KBM-7 (cell line): ENCODE results near the gene RELT.
"Not testable (repeated sequence)": the region's sequence is repeated elsewhere in the genome, so short reads cannot be mapped to it uniquely, and the experiment has no call there.

Source experiments
- DNase-seq: peaks from one replicate; pipeline ENCODE4 v3.0.0-alpha.2; 2015
- in situ Hi-C: fragments of 300-500 bp; cut with MboI; formaldehyde crosslinking; loops from 2 replicates; pipeline ENCODE4 v1.14.3; 2020; ENCODE audit warnings: low sequenced_read_pairs, low pct_unique_long_range_greater_than_20kb, mixed read lengths

The RELT gene

GRCh38 chr11:73415854-73416615 lies 39.8 kb downstream of the RELT start:
- in situ Hi-C loops = loop anchor here (25.0 kb wide), 1 partner anchor 246 kb away; no protein-coding TSS in a partner anchor
- no peak for DNase-seq

DNA sequence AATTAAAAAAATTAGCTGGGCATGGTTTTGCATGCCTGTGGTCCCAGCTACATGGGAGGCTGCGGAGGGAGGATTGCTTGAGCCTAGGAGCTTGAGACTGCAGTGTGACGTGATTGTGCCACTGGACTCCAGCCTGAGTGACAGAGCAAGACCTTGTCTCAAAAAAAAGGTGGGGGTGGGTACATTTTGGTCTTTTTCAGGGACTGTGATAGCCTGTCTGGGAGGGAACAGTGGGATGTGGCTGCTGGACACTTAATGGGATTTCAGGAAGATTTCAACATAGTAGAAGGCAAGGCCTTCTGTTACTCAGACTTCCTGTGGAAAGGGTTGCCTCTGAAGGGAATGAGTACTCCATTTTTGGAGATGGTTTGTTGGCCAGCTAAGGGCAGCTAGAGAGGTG lies 40.6 kb downstream of the RELT start:
- in situ Hi-C loops = loop anchor here (25.0 kb wide), 1 partner anchor 246 kb away; no protein-coding TSS in a partner anchor
- DNase-seq = no peak

DNA sequence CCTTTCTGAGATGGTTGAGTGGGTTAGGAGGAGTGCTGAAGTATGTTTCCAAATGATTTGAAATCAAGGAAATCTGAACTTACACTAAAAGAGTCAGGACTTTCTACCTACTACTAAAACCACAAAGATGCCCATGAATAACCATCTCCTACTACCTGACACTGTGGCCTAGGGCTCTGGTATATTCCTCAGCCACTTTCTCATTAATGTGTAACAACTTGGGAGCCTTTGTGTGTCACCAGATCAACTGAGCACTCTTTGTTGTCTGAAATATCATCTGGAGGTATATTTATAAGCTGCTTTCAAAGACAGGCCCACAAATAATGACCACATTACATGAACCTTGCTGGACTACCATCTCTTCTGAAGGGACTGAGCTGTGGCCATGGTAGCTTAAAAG lies 43.9 kb downstream of the RELT start:
- in situ Hi-C loops = loop anchor here (25.0 kb wide), 1 partner anchor 242 kb away; no protein-coding TSS in a partner anchor
- DNase-seq = no peak

- in situ Hi-C loops = loop anchor here (25.0 kb wide), 1 partner anchor 239 kb away; no protein-coding TSS in a partner anchor
- DNase-seq = no peak
Measured at GRCh38 chr11:73422886-73423285, 46.7 kb downstream of the RELT start.

DNA sequence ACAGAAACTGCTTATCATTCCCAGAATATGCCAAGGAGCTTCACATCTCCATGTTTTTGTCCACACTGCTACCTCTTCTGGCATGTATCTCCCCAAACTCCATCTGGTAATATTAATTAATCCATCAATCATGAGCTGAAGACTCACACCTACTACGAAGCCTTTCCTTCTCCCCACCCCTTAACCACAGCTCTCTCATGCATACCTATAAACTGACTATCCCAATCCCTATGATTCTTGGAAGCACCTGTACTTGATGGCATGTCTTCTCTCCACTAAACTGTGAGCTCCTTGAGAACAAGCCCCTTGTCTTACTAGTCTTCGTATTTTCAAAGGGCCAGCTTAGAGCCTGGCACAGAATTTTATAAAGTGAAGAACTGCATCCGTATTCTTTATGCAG lies 47.3 kb downstream of the RELT start:
- DNase-seq = no peak
- in situ Hi-C loops = loop anchor here (25.0 kb wide), 1 partner anchor 239 kb away; no protein-coding TSS in a partner anchor

GRCh38 chr11:73425108-73425507 lies 48.9 kb downstream of the RELT start:
- DNase-seq = peak; percentile 18
- in situ Hi-C loops = no loop called here

DNA sequence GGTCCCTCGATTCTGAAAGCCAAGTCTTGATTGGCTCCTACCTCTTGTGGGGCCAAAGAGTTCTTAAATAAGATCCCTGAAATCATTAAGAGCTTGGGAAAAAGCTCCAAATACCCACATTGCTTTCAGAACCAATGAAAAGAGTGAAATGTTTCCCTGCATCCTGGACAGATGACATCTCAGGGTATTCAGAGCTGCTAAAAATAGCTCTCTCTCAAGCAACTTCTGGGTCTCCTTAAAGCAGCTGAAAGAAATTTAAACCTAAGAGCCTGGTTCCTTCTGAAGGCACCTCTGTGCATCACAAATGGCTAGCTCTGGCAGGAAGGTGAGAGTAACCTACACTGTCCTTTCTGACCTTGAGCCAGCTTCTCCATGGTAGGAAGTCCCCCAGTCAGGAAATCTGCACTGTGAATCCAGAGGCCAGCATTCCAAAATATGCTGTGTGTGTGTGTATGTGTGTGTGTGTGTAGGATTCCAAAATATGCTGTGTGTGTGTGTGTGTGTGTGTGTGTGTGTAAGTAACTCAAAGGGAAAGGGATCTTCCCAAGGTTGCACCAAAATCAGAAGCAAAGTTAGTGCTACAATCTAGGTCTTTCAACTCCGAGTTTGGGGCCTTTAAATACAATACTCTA lies 50.1 kb downstream of the RELT start:
- no peak for DNase-seq
- in situ Hi-C loops = no loop called here

DNA sequence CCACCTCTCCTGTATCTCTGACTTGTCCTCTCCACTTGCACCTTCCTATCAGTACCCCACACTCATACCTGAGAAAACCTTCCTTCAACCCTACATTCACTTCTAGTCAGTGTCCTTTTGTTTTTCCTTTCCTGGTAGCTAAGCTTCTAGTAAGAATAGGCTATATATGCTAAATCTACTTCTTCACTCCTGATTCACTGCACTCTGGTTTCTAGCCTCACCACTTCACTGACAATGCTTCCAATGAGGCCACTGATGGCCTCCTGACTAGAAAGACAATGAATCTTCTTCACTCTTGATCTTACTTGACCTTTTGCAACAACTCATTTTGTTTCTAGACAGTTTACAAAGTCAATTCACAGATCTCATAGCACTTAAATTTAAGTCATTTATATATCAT lies 52.0 kb downstream of the RELT start:
- in situ Hi-C loops = no loop called here
- DNase-seq = no peak

GRCh38 chr11:73428699-73429098 lies 52.5 kb downstream of the RELT start:
- in situ Hi-C loops = no loop called here
- DNase-seq = no peak

GRCh38 chr11:73429121-73429750 lies 53.0 kb downstream of the RELT start:
- DNase-seq = no peak
- in situ Hi-C loops = no loop called here

DNA sequence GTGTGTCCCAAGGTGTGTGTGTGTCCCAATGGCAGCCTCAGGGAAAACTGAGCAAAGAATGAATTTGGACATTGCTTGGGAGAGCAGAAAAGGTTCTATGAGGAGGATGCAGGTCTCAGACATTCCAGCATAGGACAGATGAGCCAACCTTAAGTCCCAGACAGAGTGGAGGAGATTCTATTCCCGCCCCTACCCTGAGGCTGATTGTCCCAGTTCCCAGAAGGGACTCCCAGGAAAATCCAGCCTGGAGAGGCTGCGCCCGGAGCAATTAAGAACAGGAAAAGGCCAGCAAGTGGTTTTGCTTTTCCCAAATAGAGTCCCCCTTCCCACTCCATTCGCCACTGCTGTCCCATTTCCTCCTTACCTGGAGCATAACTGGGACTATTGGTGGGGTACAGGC lies 54.1 kb downstream of the RELT start:
- no peak for DNase-seq
- in situ Hi-C loops = no loop called here

DNA sequence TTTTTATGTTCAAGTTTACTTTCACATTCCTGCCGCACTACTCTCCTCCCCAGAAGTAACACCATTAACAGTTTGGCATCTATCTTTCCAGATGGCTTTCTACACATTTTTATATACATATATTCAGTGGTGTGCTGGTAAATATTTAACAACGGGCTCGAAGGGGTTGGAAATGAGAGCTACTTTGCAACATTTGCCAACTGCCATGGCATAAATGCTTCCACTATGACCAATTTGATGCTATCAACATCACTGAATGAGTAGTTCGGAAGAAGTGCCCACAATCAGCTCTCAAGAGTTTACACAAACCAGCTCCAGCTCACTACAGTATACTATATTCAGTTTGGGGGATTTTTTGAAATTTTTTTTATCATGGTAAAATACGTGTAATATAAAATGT lies 55.2 kb downstream of the RELT start:
- no peak for DNase-seq
- in situ Hi-C loops = no loop called here

DNA sequence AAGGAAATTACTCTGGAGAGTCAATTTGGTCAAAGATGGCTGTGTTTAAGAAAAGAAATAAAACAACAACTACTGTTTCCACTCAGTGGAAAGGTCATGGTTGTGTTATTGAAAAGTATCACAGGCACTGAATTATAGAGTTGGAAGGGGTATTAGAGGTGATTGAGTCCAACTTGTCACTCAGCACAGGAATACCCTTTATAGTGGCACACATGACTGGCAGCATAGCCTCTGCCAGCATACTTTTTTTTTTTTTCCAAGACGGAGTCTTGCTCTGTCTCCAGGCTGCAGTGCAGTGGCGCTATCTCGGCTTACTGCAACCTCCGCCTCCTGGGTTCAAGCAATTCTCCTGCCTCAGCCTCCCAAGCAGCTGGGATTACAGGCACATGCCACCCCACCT lies 60.7 kb downstream of the RELT start:
- in situ Hi-C loops, DNase-seq: not testable (repeated sequence)

GRCh38 chr11:73439002-73439843 lies 63.0 kb downstream of the RELT start:
- DNase-seq = no peak
- in situ Hi-C loops = no loop called here

GRCh38 chr11:73445980-73446379 lies 69.8 kb downstream of the RELT start:
- in situ Hi-C loops = no loop called here

GRCh38 chr11:73446766-73447165 lies 70.6 kb downstream of the RELT start:
- DNase-seq = no peak
- in situ Hi-C loops = no loop called here

More at GRCh38 chr11:73445980-73446379, 69.8 kb downstream of the RELT start:
- no peak for DNase-seq
